NB4 (cell line): ENCODE data around the gene INPP5A.

Experiments used
- CTCF ChIP-seq: IDR thresholded peaks from one replicate; pipeline ENCODE4 v1.5.1; 2012; ENCODE audit warnings: low read depth, low read length
- MYC ChIP-seq: IDR thresholded peaks from 2 replicates; pipeline ENCODE4 v1.6.1; 2011; ENCODE audit warnings: low read depth, low read length
- POLR2A ChIP-seq: IDR thresholded peaks from 2 replicates; pipeline ENCODE4 v1.6.1; 2011; ENCODE audit warnings: mild to moderate bottlenecking; ENCODE audit not compliant: insufficient read length; ENCODE audit errors: extremely low read depth
- TF ChIP-seq, protein P1 (sequence below): IDR thresholded peaks from 2 replicates; pipeline ENCODE4 v1.6.1; 2011; ENCODE audit warnings: low read depth, low read length

- TF ChIP-seq POLR2A (no peak), MYC (no peak), CTCF (no peak)
- TF ChIP-seq, protein P1, sequence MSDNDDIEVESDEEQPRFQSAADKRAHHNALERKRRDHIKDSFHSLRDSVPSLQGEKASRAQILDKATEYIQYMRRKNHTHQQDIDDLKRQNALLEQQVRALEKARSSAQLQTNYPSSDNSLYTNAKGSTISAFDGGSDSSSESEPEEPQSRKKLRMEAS, result no peak
Observed at GRCh38 chr10:132714986-132715775, 177.6 kb downstream of the INPP5A start.
